ENCODE measurements around the gene TLL1.

TLL1 gene

DNA sequence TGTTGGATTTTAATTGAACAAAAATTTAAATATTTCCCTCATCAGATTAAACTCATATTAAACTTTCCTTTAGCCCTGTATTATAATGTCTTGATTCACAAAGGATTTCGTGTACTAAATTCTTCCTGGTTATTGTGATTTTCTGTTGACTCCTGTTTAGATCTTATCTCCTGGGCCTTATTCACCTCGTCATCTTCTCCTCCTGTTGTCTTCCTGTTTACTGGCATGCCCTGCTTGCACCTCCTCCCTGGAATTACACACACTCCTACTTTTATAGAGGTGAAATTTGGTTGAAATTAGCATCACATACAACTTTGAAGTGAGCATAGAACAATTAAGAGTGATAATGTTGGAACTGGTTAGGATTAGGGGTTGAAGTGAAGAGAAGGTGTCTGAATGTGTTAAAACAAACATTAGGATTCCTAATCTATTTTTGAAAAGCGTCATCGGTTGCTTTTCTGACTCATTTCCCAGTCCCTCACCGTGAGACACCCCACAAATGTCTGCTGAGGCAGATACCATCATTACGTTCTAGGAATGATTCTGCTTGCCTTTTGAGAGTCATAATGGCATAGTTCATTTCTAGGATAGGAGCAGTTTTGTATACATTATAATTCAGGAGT lies 32.5 kb downstream of the TLL1 start:
- DNase-seq = no peak

DNA sequence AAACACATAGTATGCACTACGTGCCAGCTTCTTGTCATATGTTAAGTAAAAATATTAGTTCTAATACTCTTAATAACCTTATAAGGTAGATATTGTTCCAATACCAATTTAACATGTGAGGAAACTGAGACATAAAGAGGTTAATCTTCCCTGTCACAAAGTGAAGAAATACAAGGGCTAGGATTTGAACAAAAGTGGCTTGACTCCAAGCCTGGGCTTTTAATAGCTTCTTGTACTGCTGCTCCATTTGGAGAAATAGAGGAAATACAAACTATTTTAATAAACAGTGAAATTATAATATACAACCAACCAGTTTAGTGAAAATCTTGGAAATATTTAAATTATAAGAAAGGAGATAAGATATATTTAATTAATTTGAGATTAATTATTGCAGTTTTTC lies 33.2 kb downstream of the TLL1 start:
- DNase-seq = no peak

DNA sequence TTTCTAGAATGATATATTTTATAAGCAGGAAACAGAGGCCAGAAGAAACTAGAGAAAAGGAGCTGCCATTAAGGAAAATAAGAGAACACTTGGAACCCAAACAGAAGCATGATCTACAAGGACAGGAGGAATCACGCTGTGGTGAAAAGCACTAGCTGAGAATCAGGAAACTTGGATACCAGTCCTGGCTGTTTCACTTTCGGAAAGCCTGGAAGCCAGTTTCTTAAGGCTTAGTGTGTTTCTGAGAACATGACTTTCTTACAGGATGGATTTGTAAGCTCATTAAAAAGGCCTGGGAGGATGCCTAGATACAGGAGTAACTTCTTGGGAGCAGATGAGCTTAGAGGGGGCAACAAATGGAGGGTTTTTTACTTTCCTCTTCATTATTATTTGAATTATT lies 36.9 kb downstream of the TLL1 start:
- DNase-seq = no peak

DNA sequence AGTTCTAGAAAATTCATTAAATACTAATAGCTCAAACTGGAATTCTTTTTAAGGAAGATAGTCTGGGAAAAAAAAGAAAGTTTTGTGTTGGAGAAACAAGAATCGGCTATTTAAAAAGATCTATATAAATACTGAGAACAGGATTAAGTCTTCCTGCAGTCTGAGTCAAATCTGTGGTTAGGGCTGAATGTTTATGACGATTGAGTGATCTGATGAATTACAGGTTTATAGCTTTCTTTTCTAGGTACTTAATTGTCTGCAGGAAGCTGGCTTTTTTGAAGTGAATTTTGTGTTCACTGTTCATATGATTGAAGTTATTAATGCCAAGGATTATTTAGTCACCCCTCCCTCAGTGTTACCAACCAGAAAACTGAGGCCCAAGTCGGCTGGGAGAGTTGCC lies 42.2 kb downstream of the TLL1 start:
- DNase-seq = no peak

DNA sequence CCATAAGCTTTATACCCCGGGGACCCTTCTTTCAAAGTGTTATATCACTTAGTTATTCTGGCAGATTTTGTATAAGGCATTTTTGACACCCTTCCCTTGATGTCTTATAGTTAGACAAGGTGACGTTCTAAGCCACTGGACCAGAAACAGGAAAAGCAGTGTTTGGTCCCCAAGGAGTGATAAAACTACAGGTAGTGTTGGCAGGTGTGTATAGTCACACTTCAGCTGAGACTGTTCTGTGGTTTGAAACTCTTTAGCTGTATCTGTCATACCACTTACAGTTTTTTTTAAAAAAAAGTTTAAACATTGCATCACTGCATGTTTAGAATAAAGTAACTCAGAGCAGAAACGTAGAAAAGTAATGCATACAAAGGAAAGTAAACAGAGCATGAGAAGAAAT lies 48.5 kb downstream of the TLL1 start:
- DNase-seq = no peak

DNA sequence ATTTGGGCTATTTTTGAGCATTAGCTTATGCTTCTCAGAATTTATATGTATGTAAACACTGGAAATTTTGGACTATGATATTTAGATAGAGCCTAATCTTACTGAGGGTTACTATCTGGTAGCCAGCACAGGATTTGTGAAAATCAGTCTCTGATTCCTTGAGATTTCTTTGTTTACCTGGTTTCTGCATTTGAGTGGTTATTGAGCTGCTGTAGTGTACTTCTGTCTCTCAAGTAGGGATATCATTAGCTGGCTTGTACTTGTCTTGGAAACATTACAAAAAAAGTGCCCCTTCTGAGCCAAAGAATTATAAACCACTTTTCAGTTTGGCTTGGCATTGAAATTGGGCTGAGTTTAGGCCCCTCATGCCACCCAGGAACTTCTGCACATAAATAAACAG lies 49.7 kb downstream of the TLL1 start:
- no peak for DNase-seq

DNA sequence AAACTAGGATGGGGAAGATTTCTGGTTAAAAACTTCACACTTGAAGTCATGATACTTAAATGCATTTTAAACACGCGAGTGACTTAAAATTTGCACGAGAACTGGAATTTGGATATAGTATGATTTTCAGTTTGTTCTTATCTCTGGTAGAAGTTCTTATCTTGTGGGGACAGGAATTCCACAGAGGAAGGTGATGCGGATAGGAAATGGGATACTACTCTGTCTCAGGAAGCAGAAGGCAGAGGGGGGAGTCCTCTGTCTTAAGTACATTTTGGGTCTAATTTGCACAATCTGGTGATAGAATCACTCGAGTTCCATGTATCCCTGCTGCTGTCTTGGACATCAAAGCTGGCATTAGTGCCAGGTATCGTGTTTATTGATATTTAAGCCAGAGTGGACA lies 53.3 kb downstream of the TLL1 start:
- DNase-seq = no peak

DNA sequence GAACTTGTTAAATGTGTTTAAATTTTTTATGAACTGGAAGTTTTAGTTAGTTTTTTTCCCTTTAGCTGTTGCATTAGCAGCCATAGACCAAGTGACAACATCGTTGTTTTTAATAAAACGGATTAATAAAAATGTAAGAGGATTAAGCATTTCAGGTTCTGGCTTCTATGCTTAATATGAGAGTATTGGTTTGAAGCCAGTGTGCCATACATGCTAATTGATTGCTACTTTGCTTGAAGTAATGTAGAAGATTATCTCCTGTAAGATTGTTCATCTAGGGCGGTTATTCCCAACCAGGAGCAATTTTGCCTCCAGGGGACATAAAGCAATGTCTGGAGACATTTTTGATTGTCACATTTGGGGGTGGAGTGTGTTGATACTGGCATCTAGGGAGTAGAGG lies 54.3 kb downstream of the TLL1 start:
- DNase-seq = no peak

DNA sequence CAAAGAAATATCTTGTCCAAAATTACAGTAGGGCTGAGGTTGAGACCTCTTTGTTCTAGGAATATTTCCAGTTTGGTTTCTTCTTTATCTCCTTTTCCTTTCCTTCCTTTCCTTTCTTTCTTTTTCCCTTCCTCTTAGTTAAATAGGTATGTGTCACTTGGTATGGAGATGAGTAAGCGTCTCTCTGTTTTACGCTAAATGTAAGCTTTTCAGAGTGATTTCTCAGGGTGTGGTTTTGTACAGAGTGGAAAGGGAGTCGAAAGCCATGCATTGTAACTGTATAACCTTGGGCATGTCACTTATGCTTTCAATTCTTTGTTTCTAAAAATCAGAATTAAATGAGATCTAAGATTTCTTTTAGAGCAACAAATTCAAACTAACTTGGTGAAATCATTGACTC lies 54.8 kb downstream of the TLL1 start:
- DNase-seq = no peak

DNA sequence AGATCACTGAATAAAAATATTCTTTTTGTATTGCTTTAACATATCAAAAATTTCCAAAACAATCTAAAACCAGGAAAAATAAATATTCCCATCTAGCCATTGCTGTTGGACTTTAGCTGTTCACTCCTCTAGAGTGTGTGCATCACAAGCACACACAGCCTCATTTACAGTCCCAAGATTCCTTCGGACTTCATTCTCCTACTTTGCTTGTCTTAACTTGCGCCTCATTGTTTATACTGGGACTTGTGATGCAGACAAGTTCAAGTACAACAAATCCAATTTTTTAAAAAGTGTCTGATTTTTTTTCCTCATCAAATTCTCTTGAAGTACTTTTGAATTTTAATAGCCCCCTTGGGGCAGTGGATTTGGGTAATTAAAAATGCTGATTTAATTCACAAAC lies 55.6 kb downstream of the TLL1 start:
- DNase-seq = no peak

DNA sequence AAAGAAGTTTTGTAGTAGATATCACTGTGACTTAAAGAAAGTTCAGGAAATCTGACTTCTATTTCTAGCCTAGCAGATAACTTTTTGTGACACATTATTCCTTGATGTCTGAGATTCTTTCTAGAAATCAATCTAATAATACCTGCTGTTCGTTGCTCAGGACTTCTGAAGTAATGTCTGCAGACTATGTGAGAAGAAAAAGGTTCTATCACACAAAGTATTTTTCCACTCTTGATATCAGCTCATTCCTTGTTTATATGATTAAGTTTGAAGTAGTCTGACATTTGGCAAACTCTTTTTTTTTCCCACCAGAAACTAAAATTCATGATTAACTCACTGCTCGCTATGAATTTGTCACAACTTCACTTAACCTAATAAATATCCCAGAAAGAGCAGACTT lies 56.6 kb downstream of the TLL1 start:
- no peak for DNase-seq

DNA sequence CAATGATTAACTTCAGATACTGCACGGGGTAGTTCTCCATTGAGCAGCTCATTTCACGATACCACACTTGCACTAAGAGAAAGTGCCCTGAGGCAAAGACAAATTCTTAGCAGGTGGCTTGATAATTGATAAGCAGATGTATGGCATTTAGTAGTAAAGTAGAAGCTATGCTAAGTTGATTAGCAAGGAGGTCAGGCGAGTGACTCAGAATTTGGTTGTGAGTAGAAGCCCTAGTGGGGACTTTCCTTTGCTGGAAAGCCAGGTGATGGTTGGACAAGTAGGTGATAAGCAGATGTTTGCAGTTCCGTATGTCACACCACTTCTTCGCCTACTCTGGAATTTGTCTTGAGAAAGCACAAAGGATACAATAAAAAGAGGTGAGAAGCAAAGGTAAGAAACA lies 58.7 kb downstream of the TLL1 start:
- no peak for DNase-seq

DNA sequence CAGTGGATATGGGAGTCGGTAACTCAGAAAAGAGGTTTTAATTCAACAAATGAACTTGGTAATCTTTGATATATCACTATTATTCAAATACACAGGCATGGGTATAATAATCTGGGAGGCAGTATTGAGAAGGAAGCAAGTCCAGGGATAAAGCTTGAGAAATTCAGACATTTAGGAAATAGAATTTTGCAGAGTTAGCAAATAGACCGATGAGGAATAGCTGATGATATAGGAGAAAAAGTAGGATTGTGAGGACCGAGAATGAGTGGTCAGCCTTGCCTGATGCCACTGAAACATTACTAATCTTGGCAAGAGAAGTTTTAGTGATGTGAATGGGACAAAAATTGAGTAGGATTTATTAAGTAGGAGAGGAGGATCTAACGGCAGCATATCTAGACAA lies 71.9 kb downstream of the TLL1 start:
- DNase-seq = no peak

DNA sequence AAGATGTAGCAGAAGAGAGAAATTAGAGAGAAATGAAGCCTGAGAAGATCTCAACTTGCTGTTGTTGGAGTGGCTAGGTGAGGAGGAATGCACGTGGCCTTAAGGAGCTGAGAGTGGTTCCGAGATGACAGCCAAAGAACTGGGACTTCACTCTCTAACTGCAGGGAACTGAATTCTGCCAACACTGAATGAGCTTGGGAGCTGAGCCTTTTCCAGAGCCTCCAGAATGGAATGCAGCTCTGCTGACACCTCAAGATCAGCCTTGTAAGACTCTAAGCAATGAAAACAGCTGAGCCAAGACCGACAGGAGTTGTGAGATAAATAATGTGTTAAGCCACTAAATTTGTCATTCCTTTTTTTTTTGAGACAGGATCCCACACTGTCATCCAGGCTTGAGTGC lies 73.0 kb downstream of the TLL1 start:
- DNase-seq = no peak

DNA sequence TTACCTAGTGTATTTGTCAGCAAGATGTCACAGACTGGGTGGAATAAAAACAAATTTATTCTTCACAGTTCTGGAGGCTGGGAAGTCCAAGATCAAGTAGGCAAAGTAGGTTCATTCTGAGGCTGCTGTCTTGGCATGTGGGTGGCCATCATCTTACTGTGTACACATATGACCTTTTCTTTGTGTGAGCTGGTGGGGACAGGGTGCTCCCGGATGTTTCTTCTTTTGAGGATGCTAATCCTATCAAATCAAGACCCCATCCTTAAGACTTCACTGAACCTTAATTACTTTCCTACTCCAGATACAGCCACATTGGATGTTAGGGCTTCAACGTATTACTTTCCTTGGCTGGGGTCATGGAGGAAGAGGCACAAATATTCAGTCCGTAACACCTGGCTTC lies 74.0 kb downstream of the TLL1 start:
- DNase-seq = no peak

DNA sequence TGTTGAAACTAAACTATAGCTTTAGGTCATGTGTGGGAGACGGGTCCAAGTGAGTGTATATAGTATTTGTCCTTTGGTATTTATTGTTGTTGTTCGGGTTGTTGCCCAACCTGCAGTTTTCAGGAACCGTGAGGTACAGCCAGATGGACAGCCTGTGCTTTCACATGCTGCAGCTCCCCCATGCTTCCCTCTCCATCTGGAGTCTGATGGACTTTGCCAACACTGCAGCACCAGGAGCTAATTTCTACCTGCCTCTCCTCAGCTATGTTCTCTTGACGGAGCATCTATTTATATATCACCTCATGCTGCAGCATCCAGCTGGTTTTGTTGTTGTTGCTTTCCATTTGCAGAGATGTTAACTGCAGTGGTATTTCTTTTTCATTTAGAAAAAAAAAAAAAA lies 80.1 kb downstream of the TLL1 start:
- DNase-seq = no peak

DNA sequence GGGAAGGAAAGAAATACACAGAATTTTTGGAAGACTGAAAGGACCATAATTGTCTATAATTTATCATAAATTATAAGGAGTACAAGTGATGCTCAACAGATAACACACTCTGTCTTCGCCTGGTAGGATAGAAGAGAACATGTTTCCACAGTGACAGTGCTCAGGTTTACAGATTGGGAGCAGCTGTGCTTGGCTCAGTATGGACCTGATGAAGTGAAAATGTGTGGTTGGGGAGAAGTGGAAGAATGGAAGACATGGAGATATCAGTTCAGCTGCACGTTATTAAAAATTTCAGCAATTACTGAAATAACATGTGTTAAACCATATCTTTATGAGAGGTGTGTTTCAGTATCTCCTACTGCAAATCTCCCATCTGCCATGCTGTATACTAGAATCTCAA lies 90.6 kb downstream of the TLL1 start:
- DNase-seq = no peak

DNA sequence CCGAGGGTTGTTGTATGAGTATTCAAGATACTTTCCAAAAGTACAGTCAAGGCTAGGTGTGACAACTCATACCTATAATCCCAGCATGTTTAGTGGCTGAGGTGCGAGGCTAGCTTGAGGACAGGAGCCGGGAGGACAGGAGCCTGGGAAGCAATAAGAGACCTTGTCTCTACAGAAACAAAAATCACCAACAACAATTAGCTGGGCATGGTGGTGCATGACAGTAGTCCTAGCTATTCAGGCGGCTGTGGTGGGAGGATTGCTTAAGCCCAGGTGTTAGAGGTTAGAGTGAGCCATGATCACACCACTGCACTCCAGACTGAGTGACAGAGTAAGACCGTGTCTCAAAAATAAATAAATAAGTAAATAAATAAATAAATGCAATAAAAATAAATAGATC lies 91.6 kb downstream of the TLL1 start:
- no peak for DNase-seq

DNA sequence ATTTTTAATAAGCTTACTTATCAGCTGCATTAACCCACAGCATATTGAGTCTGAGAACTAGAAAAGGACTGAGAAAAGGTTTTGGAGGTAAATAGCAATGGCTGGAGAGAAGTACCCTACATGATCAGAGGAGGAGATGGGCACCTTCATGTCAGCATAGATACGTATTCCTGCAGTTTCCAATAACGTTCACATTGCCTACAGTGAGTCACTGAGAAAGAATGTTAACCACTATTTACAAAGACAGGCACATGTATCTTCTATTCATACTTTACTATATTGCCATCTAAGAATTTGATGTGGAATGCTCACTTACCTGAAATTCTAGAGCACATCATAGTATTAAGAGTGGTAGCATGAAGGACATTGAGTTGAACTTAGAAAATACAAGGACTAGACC lies 92.5 kb downstream of the TLL1 start:
- DNase-seq = no peak

DNA sequence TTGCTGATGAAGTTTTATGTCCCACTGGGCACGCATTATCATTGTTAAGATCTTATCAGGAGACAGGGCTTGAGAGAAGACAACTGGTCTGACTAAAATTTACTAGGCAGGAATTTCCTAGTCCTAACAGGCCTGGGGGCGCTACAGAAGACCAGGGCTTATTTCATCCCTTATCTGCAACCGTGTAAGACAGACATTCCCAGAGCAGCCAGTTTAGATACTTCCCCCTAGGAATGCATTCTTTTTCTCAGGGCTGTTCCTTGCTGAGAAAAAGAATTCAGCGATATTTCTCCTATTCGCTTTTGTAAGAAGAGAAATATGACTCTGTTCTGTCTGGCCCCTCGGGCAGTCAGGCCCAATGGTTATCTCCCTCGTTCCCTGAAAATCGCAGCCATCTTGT lies 93.8 kb downstream of the TLL1 start:
- DNase-seq = no peak

DNA sequence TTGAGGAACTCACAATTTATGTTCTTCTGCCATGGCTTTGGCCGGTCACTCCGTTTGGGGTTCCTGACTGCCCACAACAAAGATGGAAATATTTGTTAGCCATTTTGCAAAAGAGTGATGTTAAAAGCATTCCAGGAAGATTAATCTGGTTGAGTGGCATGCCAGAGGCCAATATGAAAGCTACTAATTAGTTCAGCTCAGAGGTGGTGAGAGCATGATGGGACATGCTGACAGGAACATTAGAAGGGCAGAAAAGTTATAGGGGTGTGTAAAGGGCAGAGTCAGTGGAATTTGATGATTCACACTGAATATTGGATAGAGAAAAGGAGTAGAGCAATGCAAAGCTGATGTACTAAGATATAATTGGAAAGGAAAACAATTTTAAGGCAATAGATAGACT lies 94.4 kb downstream of the TLL1 start:
- no peak for DNase-seq

DNA sequence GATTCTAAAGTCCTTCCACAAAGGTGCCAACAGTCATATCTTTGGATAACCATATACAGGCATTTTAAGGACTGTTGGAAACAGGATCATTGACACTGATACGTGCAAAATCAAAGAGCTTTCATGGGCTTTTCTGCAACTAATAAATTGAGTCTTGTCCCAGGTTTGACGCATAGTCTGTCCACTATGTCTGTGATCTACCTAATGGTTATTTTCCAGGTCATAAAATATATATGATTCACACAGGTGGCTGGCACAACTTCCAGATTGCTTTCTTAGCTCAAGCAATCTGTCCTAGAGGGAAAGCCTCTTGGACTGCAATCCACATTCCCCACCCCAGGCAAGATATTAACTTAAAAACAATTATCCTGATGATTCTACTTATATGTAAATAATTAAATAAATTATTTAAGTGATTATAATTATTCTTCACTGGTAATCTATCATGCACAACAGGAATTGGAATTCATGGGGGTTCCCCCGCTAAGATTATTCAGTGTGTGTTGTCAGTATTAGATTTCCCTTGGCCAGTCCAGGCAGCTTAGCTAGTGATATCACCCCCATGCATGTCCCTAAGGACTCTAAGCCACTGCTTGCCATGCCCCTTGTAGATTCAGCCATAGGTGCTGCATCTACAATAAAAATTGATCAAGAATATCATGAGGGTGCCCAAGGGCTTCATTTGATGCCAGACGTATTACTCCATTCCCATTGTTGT lies 97.8 kb downstream of the TLL1 start:
- DNase-seq = no peak

DNA sequence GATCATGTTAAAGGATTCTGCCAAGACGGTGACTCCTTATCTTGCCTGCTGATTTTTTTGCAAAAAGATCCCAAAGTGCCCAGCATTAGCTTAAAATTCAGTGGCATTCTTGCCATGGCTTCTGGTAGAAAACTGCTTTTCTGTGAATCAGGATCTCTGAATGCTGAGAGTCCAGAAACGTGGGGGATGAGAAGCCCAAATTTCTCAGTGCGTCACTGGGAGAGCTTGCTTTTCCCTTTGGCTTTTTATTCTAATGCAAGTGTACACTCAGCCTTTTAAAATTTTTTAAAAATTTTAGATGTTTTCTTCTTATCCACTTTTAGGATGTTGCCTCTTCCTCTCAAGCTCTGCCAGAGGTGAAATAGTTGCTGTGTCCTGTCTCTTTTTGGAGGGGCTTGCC lies 98.4 kb downstream of the TLL1 start:
- no peak for DNase-seq

DNA sequence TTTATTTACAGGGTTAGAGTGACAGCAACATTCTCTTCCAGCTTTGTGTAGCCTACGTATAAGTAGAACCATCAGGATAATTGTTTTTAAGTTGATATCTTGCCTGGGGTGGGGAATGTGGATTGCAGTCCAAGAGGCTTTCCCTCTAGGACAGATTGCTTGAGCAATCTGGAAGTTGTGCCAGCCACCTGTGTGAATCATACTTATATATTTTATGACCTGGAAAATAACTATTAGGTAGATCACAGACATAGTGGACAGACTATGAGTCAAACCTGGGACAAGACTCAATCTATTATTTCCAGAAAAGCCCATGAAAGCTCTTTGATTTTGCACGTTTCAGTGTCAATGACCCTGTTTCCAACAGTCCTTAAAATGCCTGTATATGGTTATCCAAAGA lies 98.9 kb downstream of the TLL1 start:
- DNase-seq = no peak

DNA sequence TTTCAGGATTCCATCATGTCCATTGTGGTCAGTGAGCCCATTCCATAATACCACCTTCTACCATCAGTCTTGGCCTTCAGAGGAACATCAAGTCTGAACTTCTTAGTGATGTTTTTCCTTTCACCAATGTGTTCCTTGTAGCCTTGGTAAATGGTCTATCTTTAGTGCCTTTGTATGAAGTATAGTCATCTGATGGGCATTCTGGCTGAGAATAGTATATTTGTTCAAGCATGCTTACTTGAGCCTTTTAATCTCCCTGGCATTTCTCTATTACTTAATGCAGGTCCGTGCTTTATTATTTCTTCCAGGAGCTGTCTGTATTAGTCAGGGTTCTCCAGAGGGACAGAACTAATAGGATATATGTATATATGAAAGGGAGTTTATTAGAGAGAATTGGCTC lies 99.7 kb downstream of the TLL1 start:
- DNase-seq = no peak

Data from NCI-H2227 treated with DMSO at 0.1 percent for 48 hours (cell line).